ENCODE results near the gene TIMM10B. TPM values are rescaled to one million over a fixed set of nuclear protein-coding genes. Genes with fewer than 3 reads are reported as not detected.

Gene TIMM10B
- total RNA-seq, 1 experiment from 2014 or later: 63.8 TPM

DNA sequence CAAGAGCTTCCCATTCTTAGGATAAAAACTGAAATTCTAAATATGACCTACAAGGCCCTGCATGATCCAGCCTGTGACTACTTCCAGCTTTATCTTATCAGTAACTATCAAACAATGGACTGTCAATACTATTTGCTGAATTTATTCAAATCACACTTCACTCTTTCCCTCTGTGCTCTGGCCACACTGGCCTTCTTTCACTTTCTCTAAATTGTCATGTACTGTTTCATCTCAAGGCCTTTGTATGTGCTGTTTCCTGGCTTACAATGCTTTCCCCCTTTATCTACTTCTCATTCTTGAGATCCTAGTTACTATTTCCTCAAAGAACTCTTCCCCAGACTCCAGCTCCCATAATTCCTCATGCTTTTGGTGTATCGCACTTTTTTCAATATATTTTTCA lies 5.6 kb downstream of the TIMM10B start:
- ChIA-PET CTCF (no interaction called here), POLR2A (no interaction called here)
- in situ Hi-C loops (cut with HindIII; ENCODE audit: low pct_unique_long_range_greater_than_20kb, low sequenced_read_pairs) (no loop called here), intact Hi-C loops (cut with micrococcal nuclease; ENCODE audit: unreplicated experiment) (no loop called here)
- no peaks in the 10 kb centered on the region for H3K27me3 ChIP-seq (ENCODE audit: control insufficient read depth, insufficient read depth, low read length)
- H3K9me3 ChIP-seq (ENCODE audit: control insufficient read depth, insufficient read depth, low read depth, low read length): no peaks in the 10 kb centered on the region
- peaks cover 30% of the 10 kb centered on the region for H3K36me3 ChIP-seq (ENCODE audit: control insufficient read depth, insufficient read depth, low read length)
- DNase-seq (ENCODE audit: low read depth, low spot score): no peak
- no peak overlapping the region for H3K27ac ChIP-seq (ENCODE audit: low read length)
- TF ChIP-seq, protein P1, sequence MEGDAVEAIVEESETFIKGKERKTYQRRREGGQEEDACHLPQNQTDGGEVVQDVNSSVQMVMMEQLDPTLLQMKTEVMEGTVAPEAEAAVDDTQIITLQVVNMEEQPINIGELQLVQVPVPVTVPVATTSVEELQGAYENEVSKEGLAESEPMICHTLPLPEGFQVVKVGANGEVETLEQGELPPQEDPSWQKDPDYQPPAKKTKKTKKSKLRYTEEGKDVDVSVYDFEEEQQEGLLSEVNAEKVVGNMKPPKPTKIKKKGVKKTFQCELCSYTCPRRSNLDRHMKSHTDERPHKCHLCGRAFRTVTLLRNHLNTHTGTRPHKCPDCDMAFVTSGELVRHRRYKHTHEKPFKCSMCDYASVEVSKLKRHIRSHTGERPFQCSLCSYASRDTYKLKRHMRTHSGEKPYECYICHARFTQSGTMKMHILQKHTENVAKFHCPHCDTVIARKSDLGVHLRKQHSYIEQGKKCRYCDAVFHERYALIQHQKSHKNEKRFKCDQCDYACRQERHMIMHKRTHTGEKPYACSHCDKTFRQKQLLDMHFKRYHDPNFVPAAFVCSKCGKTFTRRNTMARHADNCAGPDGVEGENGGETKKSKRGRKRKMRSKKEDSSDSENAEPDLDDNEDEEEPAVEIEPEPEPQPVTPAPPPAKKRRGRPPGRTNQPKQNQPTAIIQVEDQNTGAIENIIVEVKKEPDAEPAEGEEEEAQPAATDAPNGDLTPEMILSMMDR (IDR thresholded peaks at IDR 0.05): no peak
- TF ChIP-seq, protein P2, sequence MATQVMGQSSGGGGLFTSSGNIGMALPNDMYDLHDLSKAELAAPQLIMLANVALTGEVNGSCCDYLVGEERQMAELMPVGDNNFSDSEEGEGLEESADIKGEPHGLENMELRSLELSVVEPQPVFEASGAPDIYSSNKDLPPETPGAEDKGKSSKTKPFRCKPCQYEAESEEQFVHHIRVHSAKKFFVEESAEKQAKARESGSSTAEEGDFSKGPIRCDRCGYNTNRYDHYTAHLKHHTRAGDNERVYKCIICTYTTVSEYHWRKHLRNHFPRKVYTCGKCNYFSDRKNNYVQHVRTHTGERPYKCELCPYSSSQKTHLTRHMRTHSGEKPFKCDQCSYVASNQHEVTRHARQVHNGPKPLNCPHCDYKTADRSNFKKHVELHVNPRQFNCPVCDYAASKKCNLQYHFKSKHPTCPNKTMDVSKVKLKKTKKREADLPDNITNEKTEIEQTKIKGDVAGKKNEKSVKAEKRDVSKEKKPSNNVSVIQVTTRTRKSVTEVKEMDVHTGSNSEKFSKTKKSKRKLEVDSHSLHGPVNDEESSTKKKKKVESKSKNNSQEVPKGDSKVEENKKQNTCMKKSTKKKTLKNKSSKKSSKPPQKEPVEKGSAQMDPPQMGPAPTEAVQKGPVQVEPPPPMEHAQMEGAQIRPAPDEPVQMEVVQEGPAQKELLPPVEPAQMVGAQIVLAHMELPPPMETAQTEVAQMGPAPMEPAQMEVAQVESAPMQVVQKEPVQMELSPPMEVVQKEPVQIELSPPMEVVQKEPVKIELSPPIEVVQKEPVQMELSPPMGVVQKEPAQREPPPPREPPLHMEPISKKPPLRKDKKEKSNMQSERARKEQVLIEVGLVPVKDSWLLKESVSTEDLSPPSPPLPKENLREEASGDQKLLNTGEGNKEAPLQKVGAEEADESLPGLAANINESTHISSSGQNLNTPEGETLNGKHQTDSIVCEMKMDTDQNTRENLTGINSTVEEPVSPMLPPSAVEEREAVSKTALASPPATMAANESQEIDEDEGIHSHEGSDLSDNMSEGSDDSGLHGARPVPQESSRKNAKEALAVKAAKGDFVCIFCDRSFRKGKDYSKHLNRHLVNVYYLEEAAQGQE (IDR thresholded peaks at IDR 0.05; ENCODE audit: insufficient read depth in 1 of 2, low read depth in 2 of 2, low read length in 1 of 2): no peak
- TF ChIP-seq POLR2AphosphoS5 (IDR thresholded peaks at IDR 0.05; ENCODE audit: low read depth, low read length): no peak
- no peak for TF ChIP-seq SIN3A (IDR thresholded peaks at IDR 0.05; ENCODE audit: borderline replicate concordance, insufficient read depth, low read depth, low read length)
- no peak for TF ChIP-seq TCF7L2 (IDR thresholded peaks at IDR 0.05; ENCODE audit: low read depth, low read length)
- H3K4me3 ChIP-seq (ENCODE audit: low read depth in 2 of 2, low read length in 2 of 2): no peak overlapping the region
- no TSS peak for BruUV-seq (replicated peaks)
- no peak for ATAC-seq
- H3K4me1 ChIP-seq (ENCODE audit: control insufficient read depth, insufficient read depth, low read length): peaks cover 12% of the 10 kb centered on the region

DNA sequence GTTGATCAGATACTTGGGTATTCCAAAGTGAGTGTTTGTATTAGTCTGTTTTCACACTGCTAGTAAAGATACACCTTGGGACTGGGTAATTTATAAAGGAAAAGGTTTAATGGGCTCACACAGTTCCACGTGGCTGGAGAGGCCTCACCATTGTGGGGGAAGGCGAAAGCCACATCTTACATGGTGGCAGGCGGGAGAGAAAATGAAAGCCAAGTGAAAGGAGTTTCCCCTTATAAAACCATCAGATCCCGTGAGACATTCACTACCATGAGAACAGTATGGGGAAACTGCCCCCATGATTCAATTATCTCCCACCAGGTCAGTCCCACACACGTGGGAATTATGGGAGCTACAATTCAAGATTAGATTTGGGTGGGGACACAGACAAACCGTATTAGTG lies 7.0 kb downstream of the TIMM10B start:
- in situ Hi-C loops (cut with HindIII; ENCODE audit: low pct_unique_long_range_greater_than_20kb, low sequenced_read_pairs): no loop called here
- Histone ChIP-seq H3K36me3 (ENCODE audit: control insufficient read depth, insufficient read depth, low read length) (peaks cover 29% of the 10 kb centered on the region; the same call in 1 of the 2 replicates), H3K27ac (ENCODE audit: low read length) (no peak overlapping the region), H3K4me1 (ENCODE audit: control insufficient read depth, insufficient read depth, low read length) (no peaks in the 10 kb centered on the region), H3K27me3 (ENCODE audit: control insufficient read depth, insufficient read depth, low read length) (no peaks in the 10 kb centered on the region), H3K9me3 (ENCODE audit: control insufficient read depth, insufficient read depth, low read depth, low read length) (no peaks in the 10 kb centered on the region), H3K4me3 (ENCODE audit: low read depth in 2 of 2, low read length in 2 of 2) (no peak overlapping the region)
- TF ChIP-seq POLR2AphosphoS5 (IDR thresholded peaks at IDR 0.05; ENCODE audit: low read depth, low read length) (no peak), SIN3A (IDR thresholded peaks at IDR 0.05; ENCODE audit: borderline replicate concordance, insufficient read depth, low read depth, low read length) (no peak), TCF7L2 (IDR thresholded peaks at IDR 0.05; ENCODE audit: low read depth, low read length) (no peak)
- TF ChIP-seq, protein P2 (IDR thresholded peaks at IDR 0.05; ENCODE audit: insufficient read depth in 1 of 2, low read depth in 2 of 2, low read length in 1 of 2): no peak
- TF ChIP-seq, protein P1 (IDR thresholded peaks at IDR 0.05): no peak
- ChIA-PET POLR2A (no interaction called here), CTCF (interaction anchor here (1.0 kb wide), 1 partner anchor 109 kb away, joined by 4 read pairs; no protein-coding TSS in a partner anchor)
- intact Hi-C loops (cut with micrococcal nuclease; ENCODE audit: unreplicated experiment): no loop called here
- 0 out of 2 replicates have a peak, but pooled peaks have one; percentile 12 for ATAC-seq
- no peak for DNase-seq (ENCODE audit: low read depth, low spot score)
- no TSS peak for BruUV-seq (replicated peaks)
